HUES6 (cell line): ENCODE data around the gene SLCO3A1.

Experiments
- H3K27ac ChIP-seq: 2 replicates; pipeline ENCODE4 v1.7.0; 2013; ENCODE audit warnings: low read depth, mild to moderate bottlenecking, low read length, inconsistent platforms
- H3K27me3 ChIP-seq: 2 replicates; pipeline ENCODE4 v1.6.1; 2013; ENCODE audit warnings: low read length; ENCODE audit not compliant: control insufficient read depth, insufficient read depth
- H3K36me3 ChIP-seq: 2 replicates; pipeline ENCODE4 v1.6.1; 2013; ENCODE audit warnings: low read length; ENCODE audit not compliant: control insufficient read depth, insufficient read depth
- H3K4me1 ChIP-seq: 2 replicates; pipeline ENCODE4 v1.6.1; 2013; ENCODE audit warnings: low read length; ENCODE audit not compliant: control insufficient read depth, insufficient read depth
- H3K4me3 ChIP-seq: 2 replicates; pipeline ENCODE4 v1.5.1; 2013; ENCODE audit warnings: low read depth, low read length
- H3K9ac ChIP-seq: one replicate; pipeline ENCODE4 v1.6.1; 2013; ENCODE audit warnings: mild to moderate bottlenecking, low read length
- H3K9me3 ChIP-seq: 2 replicates; pipeline ENCODE4 v1.6.1; 2013; ENCODE audit warnings: low read depth, low read length; ENCODE audit not compliant: control insufficient read depth, insufficient read depth

SLCO3A1 gene

GRCh38 chr15:92020804-92021203 lies 167.3 kb downstream of the SLCO3A1 start:
- Histone ChIP-seq H3K4me3 (no peak overlapping the region), H3K27me3 (no peaks in the 10 kb centered on the region), H3K9me3 (no peaks in the 10 kb centered on the region), H3K36me3 (no peaks in the 10 kb centered on the region), H3K4me1 (no peaks in the 10 kb centered on the region), H3K9ac (no peak overlapping the region), H3K27ac (no peak overlapping the region)

- no peaks in the 10 kb centered on the region for H3K9me3 ChIP-seq
- no peak overlapping the region for H3K27ac ChIP-seq
- H3K4me3 ChIP-seq, result no peak overlapping the region
- no peaks in the 10 kb centered on the region for H3K4me1 ChIP-seq
- no peaks in the 10 kb centered on the region for H3K27me3 ChIP-seq
- H3K36me3 ChIP-seq, result no peaks in the 10 kb centered on the region
- no peak overlapping the region for H3K9ac ChIP-seq
Observed at GRCh38 chr15:92021792-92022191, 168.3 kb downstream of the SLCO3A1 start.

- Histone ChIP-seq H3K36me3 (no peaks in the 10 kb centered on the region), H3K9ac (no peak overlapping the region), H3K4me1 (no peaks in the 10 kb centered on the region), H3K9me3 (no peaks in the 10 kb centered on the region), H3K27me3 (no peaks in the 10 kb centered on the region), H3K4me3 (no peak overlapping the region), H3K27ac (no peak overlapping the region)
Observed at GRCh38 chr15:92023965-92024364, 170.5 kb downstream of the SLCO3A1 start.

- H3K4me3 ChIP-seq, result no peak overlapping the region
- no peak overlapping the region for H3K27ac ChIP-seq
- H3K27me3 ChIP-seq, result no peaks in the 10 kb centered on the region
- H3K36me3 ChIP-seq, result no peaks in the 10 kb centered on the region
- no peaks in the 10 kb centered on the region for H3K9me3 ChIP-seq
- H3K9ac ChIP-seq, result no peak overlapping the region
- peaks cover 2% of the 10 kb centered on the region; the same call in 1 of the 2 replicates for H3K4me1 ChIP-seq
Observed at GRCh38 chr15:92025706-92026270, 172.3 kb downstream of the SLCO3A1 start.

DNA sequence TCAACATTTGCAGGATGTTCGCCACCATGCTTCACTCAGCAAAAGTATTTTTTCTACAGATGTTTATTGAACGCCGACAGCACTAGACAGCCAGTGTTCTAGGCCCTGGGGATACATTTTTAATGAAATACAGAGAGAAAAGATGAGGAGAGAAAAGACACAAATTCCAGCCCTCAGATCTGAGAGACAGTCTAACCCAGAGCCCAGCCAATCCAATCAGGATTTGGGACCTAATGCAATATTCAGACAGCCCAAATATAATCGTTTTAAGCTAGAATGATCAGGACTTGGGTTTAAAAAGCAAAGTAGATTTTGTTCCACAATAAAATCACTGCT lies 174.8 kb downstream of the SLCO3A1 start:
- Histone ChIP-seq H3K36me3 (no peaks in the 10 kb centered on the region), H3K9me3 (no peaks in the 10 kb centered on the region), H3K9ac (no peak overlapping the region), H3K4me1 (peaks cover 5% of the 10 kb centered on the region), H3K4me3 (no peak overlapping the region), H3K27ac (no peak overlapping the region), H3K27me3 (no peaks in the 10 kb centered on the region)

DNA sequence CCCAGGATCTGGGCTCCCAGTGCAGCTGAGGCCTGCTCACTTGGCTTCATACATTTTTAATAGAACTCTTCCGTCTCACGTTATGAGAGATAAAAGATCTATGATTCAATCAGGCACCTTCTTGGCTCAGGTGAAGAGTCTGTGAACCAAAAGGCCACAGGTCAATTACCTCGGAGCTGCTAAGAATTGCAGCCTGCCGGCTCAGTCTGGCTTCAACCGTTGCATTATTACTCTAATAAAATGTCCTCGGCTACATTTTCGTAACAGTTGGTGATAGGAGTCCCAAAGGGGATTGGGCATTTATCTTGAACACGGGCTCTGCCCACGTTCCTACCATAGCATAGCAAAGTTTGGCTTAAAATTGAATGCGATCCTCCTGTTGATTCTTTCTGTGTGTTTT lies 176.3 kb downstream of the SLCO3A1 start:
- H3K27ac ChIP-seq, result no peak overlapping the region
- no peak overlapping the region for H3K9ac ChIP-seq
- H3K4me3 ChIP-seq, result no peak overlapping the region
- peaks cover 8% of the 10 kb centered on the region for H3K4me1 ChIP-seq
- H3K36me3 ChIP-seq, result no peaks in the 10 kb centered on the region
- H3K9me3 ChIP-seq, result no peaks in the 10 kb centered on the region
- no peaks in the 10 kb centered on the region for H3K27me3 ChIP-seq

DNA sequence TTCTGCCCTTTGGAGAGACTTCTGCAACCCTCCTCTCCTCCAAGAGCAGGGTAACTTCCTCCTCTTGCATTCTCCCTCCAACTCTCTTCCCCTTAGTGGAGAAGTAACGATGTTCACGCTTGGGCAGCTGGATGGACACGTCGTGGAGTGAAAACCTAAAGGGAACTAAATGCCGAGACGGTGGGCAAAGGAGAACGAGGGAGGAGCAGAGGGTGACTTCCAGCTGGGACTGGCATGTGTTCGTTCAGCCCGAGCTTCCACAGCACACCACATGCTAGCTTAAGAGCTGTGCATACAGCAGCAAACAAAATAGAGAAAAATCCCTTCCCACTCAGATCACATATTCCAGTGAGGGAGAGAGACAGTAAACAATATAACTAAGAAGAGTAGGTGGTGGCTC lies 179.8 kb downstream of the SLCO3A1 start:
- H3K27me3 ChIP-seq, result no peaks in the 10 kb centered on the region
- H3K4me3 ChIP-seq, result no peak overlapping the region
- H3K4me1 ChIP-seq, result peaks cover 18% of the 10 kb centered on the region
- no peaks in the 10 kb centered on the region for H3K36me3 ChIP-seq
- no peak overlapping the region for H3K27ac ChIP-seq
- H3K9ac ChIP-seq, result no peak overlapping the region
- H3K9me3 ChIP-seq, result no peaks in the 10 kb centered on the region

- Histone ChIP-seq H3K27ac (no peak overlapping the region), H3K36me3 (no peaks in the 10 kb centered on the region), H3K27me3 (no peaks in the 10 kb centered on the region), H3K4me3 (no peak overlapping the region), H3K4me1 (peaks cover 18% of the 10 kb centered on the region), H3K9me3 (no peaks in the 10 kb centered on the region), H3K9ac (no peak overlapping the region)
Observed at GRCh38 chr15:92033723-92034122, 180.2 kb downstream of the SLCO3A1 start.

DNA sequence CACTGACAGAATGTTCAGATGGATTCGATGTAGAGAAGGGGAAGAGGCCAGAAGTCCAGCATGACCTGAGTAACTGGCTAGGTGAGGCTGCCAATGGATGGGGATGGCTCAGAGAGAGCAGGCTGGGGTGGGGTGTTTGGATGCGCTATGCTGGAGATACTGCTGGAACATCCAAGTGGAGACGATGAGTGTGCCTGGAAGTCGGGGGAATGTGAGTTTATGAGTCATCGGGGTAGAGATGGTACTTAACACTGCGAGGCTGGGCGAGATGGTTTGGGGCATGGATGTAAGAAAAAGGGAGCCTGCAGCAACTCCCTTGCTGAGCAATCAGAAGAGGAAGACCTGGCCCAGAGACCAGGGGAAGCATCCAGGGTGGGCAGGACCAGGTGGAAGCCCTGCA lies 180.7 kb downstream of the SLCO3A1 start:
- Histone ChIP-seq H3K27ac (no peak overlapping the region), H3K4me1 (peaks cover 18% of the 10 kb centered on the region), H3K27me3 (no peaks in the 10 kb centered on the region), H3K9ac (no peak overlapping the region), H3K9me3 (no peaks in the 10 kb centered on the region), H3K4me3 (no peak overlapping the region), H3K36me3 (no peaks in the 10 kb centered on the region)

GRCh38 chr15:92035551-92035950 lies 182.0 kb downstream of the SLCO3A1 start:
- Histone ChIP-seq H3K4me3 (no peak overlapping the region), H3K4me1 (peaks cover 17% of the 10 kb centered on the region), H3K36me3 (no peaks in the 10 kb centered on the region), H3K9ac (no peak overlapping the region), H3K27me3 (no peaks in the 10 kb centered on the region), H3K27ac (no peak overlapping the region), H3K9me3 (no peaks in the 10 kb centered on the region; the same call in 1 of the 2 replicates)

- Histone ChIP-seq H3K9ac (no peak overlapping the region), H3K36me3 (no peaks in the 10 kb centered on the region), H3K27ac (no peak overlapping the region), H3K27me3 (no peaks in the 10 kb centered on the region), H3K9me3 (no peaks in the 10 kb centered on the region; the same call in 1 of the 2 replicates), H3K4me3 (no peak overlapping the region), H3K4me1 (peaks cover 16% of the 10 kb centered on the region)
Observed at GRCh38 chr15:92035961-92036360, 182.5 kb downstream of the SLCO3A1 start.

DNA sequence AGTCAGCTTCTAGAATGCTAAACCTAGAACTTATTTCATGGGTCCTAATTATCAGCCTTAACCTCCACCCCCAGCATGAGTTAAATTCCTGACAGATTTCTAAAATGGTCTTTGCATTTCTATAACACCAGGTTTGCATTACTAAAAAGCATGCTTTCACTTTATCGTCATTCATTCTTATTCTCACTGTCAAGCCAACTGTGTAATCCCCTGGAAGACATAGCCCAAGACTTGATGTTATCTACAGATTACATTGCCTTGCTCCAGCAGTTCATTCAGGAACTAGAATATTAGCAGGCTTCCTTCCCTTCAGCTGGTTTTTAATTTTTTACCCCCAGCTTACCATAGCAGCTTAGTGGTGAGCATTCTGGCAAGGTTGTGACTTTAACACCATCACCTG lies 184.0 kb downstream of the SLCO3A1 start:
- Histone ChIP-seq H3K9me3 (no peaks in the 10 kb centered on the region; the same call in 1 of the 2 replicates), H3K27me3 (no peaks in the 10 kb centered on the region), H3K9ac (no peak overlapping the region), H3K36me3 (no peaks in the 10 kb centered on the region), H3K4me3 (no peak overlapping the region), H3K4me1 (peaks cover 16% of the 10 kb centered on the region), H3K27ac (no peak overlapping the region)
